ENCODE results near the gene HOMER3. TPM values are rescaled to one million over a fixed set of nuclear protein-coding genes. Genes with fewer than 3 reads are reported as not detected.

The HOMER3 gene
- total and polyA plus RNA-seq, 10 of the 15 experiments (the other 5 are each of a cell fraction or from before 2014, with no cell fraction given): 0.18 to 10.6 (median 0.50) TPM; not detected in 2

GRCh38 chr19:18932216-18932841 is 8.7 kb downstream of the HOMER3 start:
- Histone ChIP-seq H3K4me3 (peak overlapping the region; percentile 45; the same call in 1 of the 2 replicates), H3K9ac (ENCODE audit: control insufficient read depth, insufficient read depth, low read length) (no peak overlapping the region), H3K4me2 (ENCODE audit: control insufficient read depth, insufficient read depth) (peak overlapping the region; percentile 69; the same call in 1 of the 2 replicates), H2AFZ (ENCODE audit: control insufficient read depth, low read depth, low read length) (peak overlapping the region; percentile 48; the same call in 1 of the 2 replicates), H4K20me1 (ENCODE audit: control insufficient read depth, insufficient read depth) (no peaks in the 10 kb centered on the region), H3K27ac (ENCODE audit: control insufficient read depth, insufficient read depth) (no peak overlapping the region), H3K79me2 (ENCODE audit: control insufficient read depth, insufficient read depth, low read length) (no peaks in the 10 kb centered on the region), H3K9me3 (replicated peaks; ENCODE audit: control insufficient read depth, insufficient read depth, low read length) (no peaks in the 10 kb centered on the region), H3K27me3 (replicated peaks in 1 of 2; ENCODE audit: control insufficient read depth in 2 of 2, insufficient read depth in 2 of 2, low read length in 1 of 2) (no peaks in the 10 kb centered on the region), H3K36me3 (ENCODE audit: control insufficient read depth in 2 of 2, insufficient read depth in 2 of 2, low read length in 1 of 2) (peaks cover 0 to 3% of the 10 kb centered on the region in 2 experiments; a peak in 1 of 4 replicates), H3K4me1 (ENCODE audit: control insufficient read depth, insufficient read depth, low read length) (no peaks in the 10 kb centered on the region)
- DNase-seq (ENCODE audit: low read depth, low spot score) (no peak), ATAC-seq (peak; percentile 90), FAIRE-seq (no peak)
- 0% methylated on average over 12 of the region's 37 CpGs for WGBS (ENCODE audit: insufficient coverage, insufficient replicate concordance, low lambda C conversion rate, missing lambda C conversion rate)
- SMC1A ChIA-PET (ENCODE audit: uncharacterized antibody, unreplicated experiment): no interaction called here
- no TSS peak for BruUV-seq (replicated peaks)
- POLR2A ChIA-PET: interaction anchor here (0.6 kb wide), 1 partner anchor 12 kb away, joined by 5 read pairs; no protein-coding TSS in a partner anchor
- CTCF ChIA-PET: no interaction called here
- in situ Hi-C loops (cut with MboI) (no loop called here), intact Hi-C loops (cut with micrococcal nuclease; ENCODE audit: unreplicated experiment) (no loop called here)
- RAD21 ChIA-PET (ENCODE audit: unreplicated experiment): no interaction called here
- TF ChIP-seq SP1 (IDR thresholded peaks at IDR 0.05; ENCODE audit: low read depth, low read length): no peak
- TF ChIP-seq, protein P1, sequence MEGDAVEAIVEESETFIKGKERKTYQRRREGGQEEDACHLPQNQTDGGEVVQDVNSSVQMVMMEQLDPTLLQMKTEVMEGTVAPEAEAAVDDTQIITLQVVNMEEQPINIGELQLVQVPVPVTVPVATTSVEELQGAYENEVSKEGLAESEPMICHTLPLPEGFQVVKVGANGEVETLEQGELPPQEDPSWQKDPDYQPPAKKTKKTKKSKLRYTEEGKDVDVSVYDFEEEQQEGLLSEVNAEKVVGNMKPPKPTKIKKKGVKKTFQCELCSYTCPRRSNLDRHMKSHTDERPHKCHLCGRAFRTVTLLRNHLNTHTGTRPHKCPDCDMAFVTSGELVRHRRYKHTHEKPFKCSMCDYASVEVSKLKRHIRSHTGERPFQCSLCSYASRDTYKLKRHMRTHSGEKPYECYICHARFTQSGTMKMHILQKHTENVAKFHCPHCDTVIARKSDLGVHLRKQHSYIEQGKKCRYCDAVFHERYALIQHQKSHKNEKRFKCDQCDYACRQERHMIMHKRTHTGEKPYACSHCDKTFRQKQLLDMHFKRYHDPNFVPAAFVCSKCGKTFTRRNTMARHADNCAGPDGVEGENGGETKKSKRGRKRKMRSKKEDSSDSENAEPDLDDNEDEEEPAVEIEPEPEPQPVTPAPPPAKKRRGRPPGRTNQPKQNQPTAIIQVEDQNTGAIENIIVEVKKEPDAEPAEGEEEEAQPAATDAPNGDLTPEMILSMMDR (IDR thresholded peaks at IDR 0.05 in 2 of 3, conservative IDR thresholded peaks at IDR 0.05 in 1 of 3; ENCODE audit: control insufficient read depth in 2 of 3, extremely low read depth in 1 of 3, insufficient read depth in 1 of 3, low read depth in 3 of 3, low read length in 3 of 3): no peak
- TF ChIP-seq, protein P2, sequence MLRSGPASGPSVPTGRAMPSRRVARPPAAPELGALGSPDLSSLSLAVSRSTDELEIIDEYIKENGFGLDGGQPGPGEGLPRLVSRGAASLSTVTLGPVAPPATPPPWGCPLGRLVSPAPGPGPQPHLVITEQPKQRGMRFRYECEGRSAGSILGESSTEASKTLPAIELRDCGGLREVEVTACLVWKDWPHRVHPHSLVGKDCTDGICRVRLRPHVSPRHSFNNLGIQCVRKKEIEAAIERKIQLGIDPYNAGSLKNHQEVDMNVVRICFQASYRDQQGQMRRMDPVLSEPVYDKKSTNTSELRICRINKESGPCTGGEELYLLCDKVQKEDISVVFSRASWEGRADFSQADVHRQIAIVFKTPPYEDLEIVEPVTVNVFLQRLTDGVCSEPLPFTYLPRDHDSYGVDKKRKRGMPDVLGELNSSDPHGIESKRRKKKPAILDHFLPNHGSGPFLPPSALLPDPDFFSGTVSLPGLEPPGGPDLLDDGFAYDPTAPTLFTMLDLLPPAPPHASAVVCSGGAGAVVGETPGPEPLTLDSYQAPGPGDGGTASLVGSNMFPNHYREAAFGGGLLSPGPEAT (IDR thresholded peaks at IDR 0.05; ENCODE audit: low read depth): no peak
- no peak for TF ChIP-seq REST (IDR thresholded peaks at IDR 0.05; ENCODE audit: low read depth, low read length)
- TF ChIP-seq, protein P3, sequence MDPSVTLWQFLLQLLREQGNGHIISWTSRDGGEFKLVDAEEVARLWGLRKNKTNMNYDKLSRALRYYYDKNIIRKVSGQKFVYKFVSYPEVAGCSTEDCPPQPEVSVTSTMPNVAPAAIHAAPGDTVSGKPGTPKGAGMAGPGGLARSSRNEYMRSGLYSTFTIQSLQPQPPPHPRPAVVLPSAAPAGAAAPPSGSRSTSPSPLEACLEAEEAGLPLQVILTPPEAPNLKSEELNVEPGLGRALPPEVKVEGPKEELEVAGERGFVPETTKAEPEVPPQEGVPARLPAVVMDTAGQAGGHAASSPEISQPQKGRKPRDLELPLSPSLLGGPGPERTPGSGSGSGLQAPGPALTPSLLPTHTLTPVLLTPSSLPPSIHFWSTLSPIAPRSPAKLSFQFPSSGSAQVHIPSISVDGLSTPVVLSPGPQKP (IDR thresholded peaks at IDR 0.05; ENCODE audit: low read depth, low read length): no peak
- TF ChIP-seq E2F8 (IDR thresholded peaks at IDR 0.05; ENCODE audit: low read depth, partially characterized antibody): no peak
- TF ChIP-seq GABPA (IDR thresholded peaks at IDR 0.05; ENCODE audit: low read depth): no peak

Data from GM12878 (cell line).